Gastrocnemius medialis (tissue), 4 donors: ENCODE results near the gene TLE4.
"Not testable (repeated sequence)": the region's sequence is repeated elsewhere in the genome, so short reads cannot be mapped to it uniquely, and the experiment has no call there.

ENCODE experiments used
- POLR2A ChIP-seq, 2 donors: fragments of 450-650 bp; IDR thresholded peaks; one replicate each; pipeline ENCODE4 v1.6.1; 2017; ENCODE audit warnings: antibody characterized with exemption in 2 of 2, mild to moderate bottlenecking in 2 of 2, moderate library complexity in 2 of 2
- TF ChIP-seq, protein P1 (sequence below), 5 experiments: fragments of 450-650 bp in 3 of 5; fragments of 200-600 bp in 2 of 5; sonication (generic) in 2 of 5; IDR thresholded peaks in 4 of 5; conservative IDR thresholded peaks in 1 of 5; 1 replicate in 4 of 5; 2 replicates in 1 of 5; pipeline ENCODE4 v1.5.1; 2016 to 2019; ENCODE audit warnings: antibody characterized with exemption in 5 of 5, mild to moderate bottlenecking in 3 of 5, moderate library complexity in 3 of 5

DNA sequence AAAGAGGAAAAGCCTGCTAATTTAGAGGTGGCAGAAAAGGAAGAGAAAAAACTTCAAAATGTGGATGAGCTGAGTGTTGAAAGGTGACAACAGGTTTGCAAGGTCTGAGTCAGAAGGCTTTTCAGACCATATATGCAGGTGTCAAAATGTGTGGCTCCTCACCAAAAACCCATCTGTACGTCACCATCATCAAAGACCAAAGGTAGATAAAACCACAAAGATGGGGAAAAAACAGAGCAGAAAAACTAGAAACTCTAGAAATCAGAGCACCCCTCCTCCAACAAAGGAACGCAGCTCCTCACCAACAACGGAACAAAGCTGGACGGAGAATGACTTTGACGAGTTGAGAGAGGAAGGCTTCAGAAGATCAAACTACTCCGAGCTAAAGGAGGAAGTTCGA, 27.4 kb upstream of the TLE4 start:
- TF ChIP-seq, protein P1, sequence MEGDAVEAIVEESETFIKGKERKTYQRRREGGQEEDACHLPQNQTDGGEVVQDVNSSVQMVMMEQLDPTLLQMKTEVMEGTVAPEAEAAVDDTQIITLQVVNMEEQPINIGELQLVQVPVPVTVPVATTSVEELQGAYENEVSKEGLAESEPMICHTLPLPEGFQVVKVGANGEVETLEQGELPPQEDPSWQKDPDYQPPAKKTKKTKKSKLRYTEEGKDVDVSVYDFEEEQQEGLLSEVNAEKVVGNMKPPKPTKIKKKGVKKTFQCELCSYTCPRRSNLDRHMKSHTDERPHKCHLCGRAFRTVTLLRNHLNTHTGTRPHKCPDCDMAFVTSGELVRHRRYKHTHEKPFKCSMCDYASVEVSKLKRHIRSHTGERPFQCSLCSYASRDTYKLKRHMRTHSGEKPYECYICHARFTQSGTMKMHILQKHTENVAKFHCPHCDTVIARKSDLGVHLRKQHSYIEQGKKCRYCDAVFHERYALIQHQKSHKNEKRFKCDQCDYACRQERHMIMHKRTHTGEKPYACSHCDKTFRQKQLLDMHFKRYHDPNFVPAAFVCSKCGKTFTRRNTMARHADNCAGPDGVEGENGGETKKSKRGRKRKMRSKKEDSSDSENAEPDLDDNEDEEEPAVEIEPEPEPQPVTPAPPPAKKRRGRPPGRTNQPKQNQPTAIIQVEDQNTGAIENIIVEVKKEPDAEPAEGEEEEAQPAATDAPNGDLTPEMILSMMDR (IDR thresholded peaks at IDR 0.05 in 4 of 5, conservative IDR thresholded peaks at IDR 0.05 in 1 of 5): not testable (repeated sequence)
- not testable (repeated sequence) for TF ChIP-seq POLR2A (IDR thresholded peaks at IDR 0.05)
